ENCODE measurements around the gene MAPT.
A peak's percentile ranks its signal among the peaks of the same experiment; 100 is the strongest.

The MAPT gene

DNA sequence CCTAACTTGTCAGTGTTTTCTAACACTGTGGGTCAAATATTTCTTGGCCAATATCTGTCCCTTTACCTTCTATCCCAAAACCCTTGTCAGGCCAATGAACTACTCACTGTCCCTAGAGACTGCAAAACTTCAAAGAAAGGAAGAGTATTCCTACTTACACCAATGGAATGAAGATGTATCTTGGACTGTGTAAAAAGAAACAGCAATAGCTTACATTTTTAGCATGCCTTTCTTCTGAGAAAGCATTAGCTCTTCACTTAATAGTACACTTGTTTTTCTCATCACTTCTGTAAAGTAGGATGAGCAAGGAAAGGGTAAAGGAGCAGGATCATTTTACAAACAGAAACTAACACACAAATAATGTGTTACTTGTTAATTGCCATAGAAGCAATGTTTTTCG lies 178.6 kb downstream of the MAPT start:
- DNase-seq: peak in 1 of 2 experiments; percentile 69

DNA sequence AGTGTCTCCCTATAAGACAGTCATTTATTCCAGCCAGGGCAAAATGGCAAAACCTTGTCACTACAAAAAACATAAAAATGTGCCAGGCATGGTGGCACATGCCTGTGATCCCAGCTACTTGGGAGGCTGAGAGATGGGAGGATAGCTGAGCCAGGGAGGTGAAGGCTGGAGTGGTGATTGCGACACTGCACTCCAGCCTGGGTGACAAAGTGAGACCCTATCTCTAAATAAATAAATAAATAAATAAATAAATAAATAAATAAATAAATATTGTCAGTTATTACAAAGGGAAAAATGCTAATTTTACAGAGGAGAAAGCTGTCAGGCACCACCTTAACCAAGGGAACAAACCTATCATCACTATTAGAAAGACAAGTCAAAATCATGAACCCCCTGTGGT lies 180.2 kb downstream of the MAPT start:
- DNase-seq: no peak
